Sigmoid colon (tissue), 4 donors: ENCODE data around the gene ZNF394.

Experiments used
- CTCF ChIP-seq, 4 experiments: fragments of 450-650 bp in 3 of 4; fragments of 200-600 bp in 1 of 4; IDR thresholded peaks; one replicate each; pipeline ENCODE4 v1.5.1; 2016 to 2019; ENCODE audit warnings: antibody characterized with exemption in 4 of 4, mild to moderate bottlenecking in 3 of 4, moderate library complexity in 2 of 4
- EP300 ChIP-seq, 4 donors: sonication (generic); formaldehyde crosslinking; IDR thresholded peaks; one replicate each; pipeline ENCODE4 v1.6.1; 2017; ENCODE audit warnings: antibody characterized with exemption in 4 of 4
- POLR2A ChIP-seq, 2 donors: fragments of 450-650 bp; IDR thresholded peaks; one replicate each; pipeline ENCODE4 v1.6.1; 2016; ENCODE audit warnings: antibody characterized with exemption in 2 of 2, mild to moderate bottlenecking in 2 of 2, moderate library complexity in 2 of 2
- POLR2AphosphoS5 ChIP-seq, 4 donors: sonication (generic); formaldehyde crosslinking; IDR thresholded peaks; one replicate each; pipeline ENCODE4 v1.6.1; 2017; ENCODE audit warnings: antibody characterized with exemption in 4 of 4

GRCh38 chr7:99457650-99458493 is 42.2 kb downstream of the ZNF394 start:
- TF ChIP-seq CTCF (IDR thresholded peaks at IDR 0.05) (no peak), POLR2AphosphoS5 (IDR thresholded peaks at IDR 0.05) (no peak), POLR2A (IDR thresholded peaks at IDR 0.05) (no peak), EP300 (IDR thresholded peaks at IDR 0.05) (no peak)
